Endometrium (tissue), 2 donors: ENCODE results near the gene GMEB1.
"Not testable (repeated sequence)": the region's sequence is repeated elsewhere in the genome, so short reads cannot be mapped to it uniquely, and the experiment has no call there.

Experiments
- FAIRE-seq: peaks from 2 replicates; lab custom pipeline; 2012; peaks lifted over from hg19 to GRCh38; lab: Jason Lieb, UNC
- donor health status: control.
- donor health status: control.

GMEB1 gene

GRCh38 chr1:28750771-28751294 is 82.2 kb downstream of the GMEB1 start:
- FAIRE-seq: not testable (repeated sequence)

GRCh38 chr1:28751315-28752060 is 82.9 kb downstream of the GMEB1 start:
- FAIRE-seq: no peak

DNA sequence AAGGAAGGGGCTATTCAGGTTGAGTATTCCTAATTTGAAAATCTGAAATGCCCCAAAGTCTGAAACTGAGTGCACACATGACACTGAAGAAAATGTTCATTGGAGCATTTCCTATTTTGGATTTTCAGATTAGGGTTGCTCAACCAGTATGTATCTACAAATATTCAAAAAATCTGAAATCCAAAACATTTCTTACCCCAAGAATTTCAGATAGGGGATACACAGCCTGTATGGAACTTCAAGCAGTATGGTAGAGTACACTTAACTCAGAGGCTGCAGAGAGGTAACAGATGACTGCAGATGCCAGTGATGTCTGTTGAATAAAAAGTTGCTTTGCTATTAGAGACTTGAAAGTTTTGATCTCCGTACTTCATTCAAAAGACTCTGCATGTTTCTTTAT is 87.1 kb downstream of the GMEB1 start:
- no peak for FAIRE-seq

- FAIRE-seq: no peak
Measured at GRCh38 chr1:28756846-28757245, 88.3 kb downstream of the GMEB1 start.

GRCh38 chr1:28758420-28758819 is 89.8 kb downstream of the GMEB1 start:
- no peak for FAIRE-seq

GRCh38 chr1:28759257-28759656 is 90.7 kb downstream of the GMEB1 start:
- FAIRE-seq: no peak

DNA sequence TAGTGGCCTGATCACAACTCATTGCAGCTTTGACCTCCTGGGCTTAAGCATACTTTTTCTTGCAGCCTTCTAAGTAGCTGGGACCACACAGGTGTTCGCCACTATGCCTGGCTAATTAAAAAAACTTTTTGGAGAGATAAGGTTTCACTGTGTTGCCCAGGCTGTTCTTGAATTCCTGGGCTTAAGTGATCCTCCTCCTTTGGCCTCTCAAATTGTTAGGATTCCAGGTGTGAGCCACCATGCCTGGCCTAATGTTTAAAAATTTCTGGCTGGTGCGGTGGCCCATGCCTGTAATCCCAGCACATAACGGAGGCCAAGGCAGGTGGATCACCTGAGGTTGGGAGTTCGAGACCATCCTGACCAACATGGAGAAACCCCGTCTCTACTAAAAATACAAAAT is 92.6 kb downstream of the GMEB1 start:
- no peak for FAIRE-seq

DNA sequence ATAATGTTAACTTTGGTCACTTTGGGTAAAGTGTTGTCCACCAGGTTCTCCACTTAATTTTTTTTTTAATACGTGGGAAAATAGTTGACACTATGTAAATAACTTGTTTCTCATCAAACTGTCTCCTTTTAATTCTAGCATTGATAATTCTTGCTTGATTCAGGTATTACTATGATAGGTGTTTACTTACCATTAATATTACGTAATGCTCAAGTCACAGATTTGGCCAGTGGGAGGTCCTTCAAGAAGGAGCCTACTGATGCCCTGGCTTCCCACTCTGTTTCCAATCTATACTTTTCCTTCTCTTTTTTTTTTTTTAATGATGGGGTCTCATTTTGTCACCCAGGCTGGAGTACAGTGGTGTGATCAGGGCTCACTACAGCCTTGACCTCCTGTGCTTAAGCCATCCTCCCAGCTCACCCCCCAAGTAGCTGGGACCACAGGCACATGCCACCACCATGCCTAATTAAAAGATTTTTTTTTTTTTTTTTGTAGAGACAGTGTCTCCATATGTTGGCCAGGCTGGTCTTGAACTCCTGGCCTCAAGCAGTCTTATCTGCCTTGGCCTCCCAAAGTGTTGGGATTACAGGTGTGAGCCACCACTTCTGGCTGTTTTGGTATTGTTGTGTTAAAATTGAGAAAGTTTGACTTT is 98.1 kb downstream of the GMEB1 start:
- no peak for FAIRE-seq
